ENCODE results near the gene FBXW11. TPM values are rescaled to one million over a fixed set of nuclear protein-coding genes. Genes with fewer than 3 reads are reported as not detected.

The FBXW11 gene
- polyA plus RNA-seq, 1 donor from 2014 or later: 103 TPM

DNA sequence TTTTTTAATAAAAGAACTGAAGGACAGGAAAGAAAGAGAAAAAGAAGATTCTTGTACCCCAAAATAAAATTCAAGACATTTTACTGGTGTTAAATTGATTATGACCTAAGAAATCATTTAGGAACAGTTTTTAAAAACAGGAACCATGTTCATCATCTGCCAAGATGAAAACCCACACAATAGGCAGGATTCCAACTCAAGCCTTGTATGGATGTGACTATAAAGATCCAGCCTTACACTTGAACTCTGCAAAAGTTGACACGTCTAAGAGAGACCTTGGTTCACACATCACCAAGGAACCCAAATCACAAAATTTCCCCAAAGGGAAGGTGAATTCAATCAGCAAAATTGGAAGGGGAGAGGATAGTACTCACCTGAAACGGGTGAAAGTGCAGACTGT lies 138.2 kb downstream of the FBXW11 start:
- H3K4me2 ChIP-seq (ENCODE audit: low read length): no peak overlapping the region
- no peak for TF ChIP-seq TAF1 (IDR thresholded peaks at IDR 0.05; ENCODE audit: low read depth)
- TF ChIP-seq EZH2 (IDR thresholded peaks at IDR 0.05; ENCODE audit: borderline replicate concordance, insufficient read depth, low read length, poor library complexity, severe bottlenecking): no peak
- TF ChIP-seq SMC3 (conservative IDR thresholded peaks at IDR 0.05; ENCODE audit: poor library complexity): no peak
- TF ChIP-seq EP300 (conservative IDR thresholded peaks at IDR 0.05; ENCODE audit: poor library complexity, severe bottlenecking): no peak
- TF ChIP-seq POLR2AphosphoS5 (IDR thresholded peaks at IDR 0.05): no peak
- no peak for TF ChIP-seq CTCF (IDR thresholded peaks at IDR 0.05; ENCODE audit: poor library complexity, severe bottlenecking)
- no peak for TF ChIP-seq MXI1 (conservative IDR thresholded peaks at IDR 0.05; ENCODE audit: poor library complexity, severe bottlenecking)
- H3K9me3 ChIP-seq (ENCODE audit: low read length): no peaks in the 10 kb centered on the region
- no peak overlapping the region for H3K9ac ChIP-seq (ENCODE audit: low read length)
- no peak overlapping the region for H3K27ac ChIP-seq (ENCODE audit: low read length)
- H2AFZ ChIP-seq (ENCODE audit: low read depth, low read length): no peak overlapping the region
- no peaks in the 10 kb centered on the region for H3K9me2 ChIP-seq (ENCODE audit: insufficient read depth, low read length)
- H3K79me2 ChIP-seq (replicated peaks; ENCODE audit: insufficient read depth, low read length): no peaks in the 10 kb centered on the region
- no peaks in the 10 kb centered on the region for H3F3A ChIP-seq (ENCODE audit: insufficient read depth, low read length, poor library complexity, severe bottlenecking)
- H3K4me3 ChIP-seq (ENCODE audit: low read length): no peak overlapping the region
- peaks cover 3% of the 10 kb centered on the region for H4K20me1 ChIP-seq (ENCODE audit: insufficient read depth)
- H3K27me3 ChIP-seq (ENCODE audit: insufficient read depth, low read depth, low read length): no peaks in the 10 kb centered on the region
- peaks cover 7% of the 10 kb centered on the region for H3K36me3 ChIP-seq (ENCODE audit: insufficient read depth, low read length)

DNA sequence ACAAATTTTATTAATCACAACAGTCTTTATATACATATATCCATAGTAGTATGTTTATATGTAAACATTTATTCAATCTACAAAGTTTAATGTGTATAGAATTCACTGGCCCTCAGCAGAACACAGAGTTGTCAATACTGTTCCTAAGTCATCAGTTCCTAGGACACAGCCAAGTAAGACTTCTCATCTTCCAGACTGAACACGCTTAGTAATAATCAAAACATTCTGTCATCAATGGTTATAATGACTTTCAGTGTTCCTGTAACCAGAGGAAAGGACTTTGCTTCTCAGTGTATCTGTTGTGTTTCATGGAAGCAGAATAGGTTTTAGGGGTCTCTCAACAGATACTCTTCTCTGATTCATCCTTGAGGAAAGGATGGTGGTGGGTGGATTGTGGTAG lies 138.7 kb downstream of the FBXW11 start:
- peaks cover 3% of the 10 kb centered on the region for H4K20me1 ChIP-seq (ENCODE audit: insufficient read depth)
- no peak for TF ChIP-seq CTCF (IDR thresholded peaks at IDR 0.05; ENCODE audit: poor library complexity, severe bottlenecking)
- no peak for TF ChIP-seq TAF1 (IDR thresholded peaks at IDR 0.05; ENCODE audit: low read depth)
- no peak for TF ChIP-seq EP300 (conservative IDR thresholded peaks at IDR 0.05; ENCODE audit: poor library complexity, severe bottlenecking)
- TF ChIP-seq, protein P1, sequence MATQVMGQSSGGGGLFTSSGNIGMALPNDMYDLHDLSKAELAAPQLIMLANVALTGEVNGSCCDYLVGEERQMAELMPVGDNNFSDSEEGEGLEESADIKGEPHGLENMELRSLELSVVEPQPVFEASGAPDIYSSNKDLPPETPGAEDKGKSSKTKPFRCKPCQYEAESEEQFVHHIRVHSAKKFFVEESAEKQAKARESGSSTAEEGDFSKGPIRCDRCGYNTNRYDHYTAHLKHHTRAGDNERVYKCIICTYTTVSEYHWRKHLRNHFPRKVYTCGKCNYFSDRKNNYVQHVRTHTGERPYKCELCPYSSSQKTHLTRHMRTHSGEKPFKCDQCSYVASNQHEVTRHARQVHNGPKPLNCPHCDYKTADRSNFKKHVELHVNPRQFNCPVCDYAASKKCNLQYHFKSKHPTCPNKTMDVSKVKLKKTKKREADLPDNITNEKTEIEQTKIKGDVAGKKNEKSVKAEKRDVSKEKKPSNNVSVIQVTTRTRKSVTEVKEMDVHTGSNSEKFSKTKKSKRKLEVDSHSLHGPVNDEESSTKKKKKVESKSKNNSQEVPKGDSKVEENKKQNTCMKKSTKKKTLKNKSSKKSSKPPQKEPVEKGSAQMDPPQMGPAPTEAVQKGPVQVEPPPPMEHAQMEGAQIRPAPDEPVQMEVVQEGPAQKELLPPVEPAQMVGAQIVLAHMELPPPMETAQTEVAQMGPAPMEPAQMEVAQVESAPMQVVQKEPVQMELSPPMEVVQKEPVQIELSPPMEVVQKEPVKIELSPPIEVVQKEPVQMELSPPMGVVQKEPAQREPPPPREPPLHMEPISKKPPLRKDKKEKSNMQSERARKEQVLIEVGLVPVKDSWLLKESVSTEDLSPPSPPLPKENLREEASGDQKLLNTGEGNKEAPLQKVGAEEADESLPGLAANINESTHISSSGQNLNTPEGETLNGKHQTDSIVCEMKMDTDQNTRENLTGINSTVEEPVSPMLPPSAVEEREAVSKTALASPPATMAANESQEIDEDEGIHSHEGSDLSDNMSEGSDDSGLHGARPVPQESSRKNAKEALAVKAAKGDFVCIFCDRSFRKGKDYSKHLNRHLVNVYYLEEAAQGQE (IDR thresholded peaks at IDR 0.05; ENCODE audit: borderline replicate concordance): no peak
- no peak for TF ChIP-seq SMC3 (conservative IDR thresholded peaks at IDR 0.05; ENCODE audit: poor library complexity)
- no peak for TF ChIP-seq MXI1 (conservative IDR thresholded peaks at IDR 0.05; ENCODE audit: poor library complexity, severe bottlenecking)
- TF ChIP-seq POLR2AphosphoS5 (IDR thresholded peaks at IDR 0.05): no peak
- TF ChIP-seq RAD21 (conservative IDR thresholded peaks at IDR 0.05): no peak
- no peak for TF ChIP-seq EZH2 (IDR thresholded peaks at IDR 0.05; ENCODE audit: borderline replicate concordance, insufficient read depth, low read length, poor library complexity, severe bottlenecking)
- no peak overlapping the region for H2AFZ ChIP-seq (ENCODE audit: low read depth, low read length)
- no peak overlapping the region for H3K4me3 ChIP-seq (ENCODE audit: low read length)
- H3K9me2 ChIP-seq (ENCODE audit: insufficient read depth, low read length): no peaks in the 10 kb centered on the region
- no peak overlapping the region for H3K4me2 ChIP-seq (ENCODE audit: low read length)
- no peaks in the 10 kb centered on the region for H3K79me2 ChIP-seq (replicated peaks; ENCODE audit: insufficient read depth, low read length)
- H3F3A ChIP-seq (ENCODE audit: insufficient read depth, low read length, poor library complexity, severe bottlenecking): no peaks in the 10 kb centered on the region
- no peaks in the 10 kb centered on the region for H3K9me3 ChIP-seq (ENCODE audit: low read length)
- H3K27me3 ChIP-seq (ENCODE audit: insufficient read depth, low read depth, low read length): no peaks in the 10 kb centered on the region
- no peak overlapping the region for H3K9ac ChIP-seq (ENCODE audit: low read length)
- H3K27ac ChIP-seq (ENCODE audit: low read length): no peak overlapping the region
- peaks cover 7% of the 10 kb centered on the region for H3K36me3 ChIP-seq (ENCODE audit: insufficient read depth, low read length)
